ENCODE data around the gene ZNF578.
"Not testable (repeated sequence)": the region's sequence is repeated elsewhere in the genome, so short reads cannot be mapped to it uniquely, and the experiment has no call there.

Gene ZNF578

GRCh38 chr19:52453324-52454094 is at the start of gene ZNF578:
ZNF578 (plus strand) TSS chr19:52453553; CDS start chr19:52501846, 48,293 bp downstream.
- DNase-seq (ENCODE audit: insufficient read length, low spot score) (peak; percentile 84), FAIRE-seq (no peak)

DNA sequence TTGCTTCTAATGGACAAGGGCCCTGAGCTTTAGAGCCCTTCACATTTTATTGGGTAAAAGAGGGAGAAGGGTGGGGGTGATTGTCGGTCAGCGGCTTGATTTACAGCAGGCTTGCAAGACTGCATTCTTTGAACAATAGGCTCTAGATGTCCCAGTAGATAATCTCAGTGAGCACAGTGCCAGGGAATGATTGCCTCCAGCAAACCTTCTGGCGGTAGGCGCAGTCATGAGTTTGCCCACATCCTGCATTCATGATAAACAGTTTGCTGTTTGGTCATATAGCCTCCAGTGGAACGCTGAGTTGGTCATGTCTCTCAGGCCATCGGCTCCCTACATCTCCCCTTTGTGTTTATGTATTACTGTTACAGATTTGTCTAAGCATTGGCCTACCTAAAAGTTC is 43.1 kb upstream of the ZNF578 start:
- no peak for DNase-seq (ENCODE audit: insufficient read length, low spot score)
- FAIRE-seq = no peak

DNA sequence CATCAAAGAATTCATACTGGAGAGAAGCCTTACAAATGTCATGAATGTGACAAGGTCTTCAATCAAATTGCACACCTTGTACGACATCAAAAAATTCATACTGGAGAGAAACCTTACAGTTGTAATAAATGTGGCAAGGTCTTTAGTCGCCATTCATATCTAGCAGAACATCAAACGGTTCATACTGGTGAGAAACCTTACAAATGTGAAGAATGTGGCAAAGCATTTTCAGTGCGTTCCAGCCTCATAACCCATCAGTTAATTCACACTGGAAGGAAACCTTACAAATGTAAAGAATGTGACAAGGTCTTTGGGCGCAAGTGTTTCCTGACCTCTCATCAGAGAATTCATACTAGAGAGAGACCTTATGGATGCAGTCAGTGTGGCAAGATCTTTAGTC is 37.6 kb upstream of the ZNF578 start:
- no peak for DNase-seq (ENCODE audit: insufficient read length, low spot score)
- FAIRE-seq = no peak

DNA sequence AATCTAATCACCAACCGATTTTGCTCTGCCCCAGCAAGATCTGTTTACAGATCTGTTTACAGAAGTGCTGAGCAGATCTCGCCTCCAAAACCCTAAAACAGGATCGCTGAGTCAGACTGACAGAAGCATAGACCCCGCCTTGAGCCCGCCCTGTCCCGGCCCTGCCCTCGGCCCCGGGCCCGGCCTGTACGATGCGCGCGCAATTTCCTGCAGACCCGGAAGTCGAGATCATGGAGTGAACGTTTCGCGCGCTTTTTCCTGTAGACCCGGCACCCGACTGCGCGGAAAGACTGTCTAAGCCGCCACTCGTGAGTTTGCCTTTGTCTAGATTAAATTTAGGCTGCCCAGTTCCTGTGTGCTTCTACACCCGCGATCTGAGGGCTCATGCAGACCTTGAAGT is 24.4 kb upstream of the ZNF578 start, which contains the start of gene ZNF534:
Gene ZNF534 (plus strand): TSS at position 212 of the 400 bp plus-strand sequence. CDS start 2,327 bp downstream, outside the sequence.
- DNase-seq (ENCODE audit: insufficient read length, low spot score) = no peak
- FAIRE-seq = no peak

GRCh38 chr19:52442179-52442578 is 11.2 kb upstream of the ZNF578 start:
- no peak for FAIRE-seq

GRCh38 chr19:52444506-52444905 is 8.8 kb upstream of the ZNF578 start:
- no peak for FAIRE-seq

More at GRCh38 chr19:52442179-52442578, 11.2 kb upstream of the ZNF578 start:
- no peak for DNase-seq (ENCODE audit: insufficient read length, low spot score)

DNA sequence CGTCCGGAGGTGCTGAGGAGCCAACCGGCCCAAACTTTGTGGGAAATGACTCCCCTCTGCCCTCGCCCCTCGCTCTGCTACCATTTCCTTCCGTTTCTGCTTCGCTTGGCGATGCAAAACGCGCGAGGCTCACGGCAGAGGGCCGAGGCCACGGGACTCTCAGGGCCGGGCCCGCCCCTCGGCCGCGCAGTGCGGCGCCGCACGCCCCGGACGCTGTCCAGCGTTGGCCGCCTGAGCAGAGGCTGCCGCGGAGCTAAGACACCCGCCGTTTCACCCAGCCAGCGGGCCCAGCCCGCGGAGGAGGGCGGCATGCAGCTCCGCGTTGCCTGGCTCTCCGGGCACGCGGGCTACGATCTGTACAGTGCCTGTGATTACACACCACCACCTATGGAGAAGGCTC is 2.1 kb upstream of the ZNF578 start:
- no peak for FAIRE-seq
- DNase-seq (ENCODE audit: insufficient read length, low spot score) = no peak

More at GRCh38 chr19:52444506-52444905, 8.8 kb upstream of the ZNF578 start:
- DNase-seq (ENCODE audit: insufficient read length, low spot score) = no peak

DNA sequence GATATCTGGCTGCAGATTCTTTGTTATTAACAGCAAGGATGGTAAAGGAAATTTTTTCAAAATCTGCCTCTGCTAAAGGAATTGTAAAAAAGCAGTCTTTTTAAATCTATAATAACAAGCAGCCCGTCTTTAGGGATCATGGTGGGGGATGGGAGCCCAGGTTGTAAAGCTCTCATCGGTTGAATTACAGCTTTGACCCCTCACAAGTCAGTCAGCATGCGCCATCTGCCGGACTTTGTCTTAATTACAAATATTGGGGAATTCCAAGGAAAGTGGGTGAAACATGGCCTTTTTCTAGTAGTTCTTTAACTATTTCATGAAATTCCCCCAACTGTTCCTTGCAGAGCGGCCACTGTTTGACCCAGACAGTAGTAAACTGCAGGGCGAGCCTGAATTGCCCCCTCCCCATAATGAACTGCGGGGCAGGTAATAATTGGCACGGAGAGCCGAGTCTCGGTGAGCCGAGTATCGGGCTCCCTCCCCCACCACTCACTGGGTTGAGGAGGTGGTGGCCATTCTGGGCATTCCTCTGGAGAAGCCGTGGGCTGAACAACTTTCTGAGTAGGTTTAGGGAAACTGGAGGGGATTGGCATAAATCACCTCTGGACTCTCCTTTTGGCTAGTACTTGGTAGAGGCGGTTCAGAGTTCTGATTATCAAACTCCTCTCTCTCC is 11.6 kb downstream of the ZNF578 start:
- FAIRE-seq = no peak
- no peak for DNase-seq (ENCODE audit: insufficient read length, low spot score)

DNA sequence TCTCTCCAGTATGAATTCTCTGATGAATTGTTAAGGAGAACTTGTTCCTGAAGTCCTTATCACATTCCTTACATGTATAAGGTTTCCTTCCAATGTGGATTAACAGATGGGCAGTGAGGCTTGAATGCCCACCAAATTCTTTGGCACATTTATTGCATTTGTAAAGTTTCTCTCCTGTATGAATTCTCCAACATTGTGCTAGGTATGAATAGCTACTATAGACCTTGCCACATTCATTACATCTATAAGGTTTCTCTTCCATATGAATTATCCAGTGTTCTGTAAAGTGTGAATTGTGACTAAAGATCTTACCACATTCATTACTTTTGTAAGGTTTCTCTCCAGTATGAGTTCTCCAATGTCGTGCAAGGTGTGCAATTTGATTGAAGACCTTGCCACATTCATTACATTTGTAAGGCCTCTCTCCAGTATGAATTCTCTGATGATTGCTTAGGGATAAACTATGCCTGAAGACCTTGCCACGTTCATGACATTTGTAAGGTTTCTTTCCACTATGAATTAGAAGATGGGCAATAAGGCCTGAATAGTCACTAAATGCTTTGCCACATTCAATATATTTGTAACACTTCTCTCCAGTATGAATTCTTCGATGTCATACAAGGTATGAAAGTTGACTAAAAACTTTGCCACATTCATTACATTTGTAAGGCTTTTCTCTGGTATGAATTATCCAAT is 20.4 kb downstream of the ZNF578 start:
- FAIRE-seq (no peak), DNase-seq (ENCODE audit: insufficient read length, low spot score) (no peak)

GRCh38 chr19:52474351-52475127 is 21.2 kb downstream of the ZNF578 start:
- FAIRE-seq (no peak), DNase-seq (ENCODE audit: insufficient read length, low spot score) (no peak)

DNA sequence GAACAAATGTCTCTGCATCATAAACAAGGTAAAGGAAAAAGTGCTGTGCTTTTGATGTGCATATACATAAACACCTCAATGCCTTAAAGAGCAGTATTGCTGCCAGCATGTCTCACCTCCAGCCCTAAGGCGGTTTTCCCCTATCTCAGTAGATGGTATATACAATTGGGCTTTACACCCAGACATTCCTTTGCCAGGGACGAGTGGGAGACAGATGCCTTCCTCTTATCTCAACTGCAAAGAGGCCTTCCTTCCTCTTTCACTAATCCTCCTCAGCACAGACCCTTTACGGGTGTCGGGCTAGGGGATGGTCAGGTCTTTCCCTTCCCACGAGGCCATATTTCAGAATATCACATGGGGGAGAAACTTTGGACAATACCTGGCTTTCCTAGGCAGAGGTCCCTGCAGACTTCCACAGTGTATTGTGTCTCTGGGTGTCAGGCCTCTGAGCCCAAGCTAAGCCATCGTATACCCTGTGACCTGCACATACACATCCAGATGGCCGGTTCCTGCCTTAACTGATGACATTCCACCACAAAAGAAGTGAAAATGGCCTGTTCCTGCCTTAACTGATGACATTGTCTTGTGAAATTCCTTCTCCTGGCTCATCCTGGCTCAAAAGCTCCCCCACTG is 30.9 kb downstream of the ZNF578 start:
- peak; percentile 38 for FAIRE-seq
- DNase-seq (ENCODE audit: insufficient read length, low spot score) = not testable (repeated sequence)

GRCh38 chr19:52485064-52485463 is 31.7 kb downstream of the ZNF578 start:
- not testable (repeated sequence) for DNase-seq (ENCODE audit: insufficient read length, low spot score); FAIRE-seq

- not testable (repeated sequence) for DNase-seq (ENCODE audit: insufficient read length, low spot score); FAIRE-seq
Observed at GRCh38 chr19:52485561-52486240, 32.3 kb downstream of the ZNF578 start.

- no peak for FAIRE-seq
- DNase-seq (ENCODE audit: insufficient read length, low spot score) = no peak
Observed at GRCh38 chr19:52492201-52492993, 39.0 kb downstream of the ZNF578 start.

DNA sequence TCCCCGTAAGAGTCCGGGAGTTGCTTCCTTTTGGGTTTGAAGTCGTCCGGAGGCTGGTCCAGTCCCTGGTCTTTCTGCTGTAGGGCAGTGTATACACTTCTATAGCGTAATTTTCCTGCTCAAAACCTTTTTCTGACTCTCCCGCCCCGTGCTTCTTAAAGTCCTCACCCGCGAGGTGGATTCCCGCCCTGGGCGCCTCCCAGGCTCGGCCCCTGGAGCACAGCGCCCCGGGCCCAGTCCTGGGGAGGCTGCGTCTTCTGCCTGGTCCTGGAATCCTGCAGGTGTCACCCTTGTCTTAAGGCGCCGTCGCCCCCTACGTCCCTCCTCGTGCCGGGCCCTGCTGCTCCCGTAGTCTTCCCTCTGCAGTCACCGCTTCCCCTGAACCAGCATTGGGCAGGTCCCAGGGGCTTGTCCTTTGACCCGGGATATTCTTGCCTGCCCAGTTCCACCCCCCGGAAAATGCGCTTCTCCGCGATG is 39.7 kb downstream of the ZNF578 start:
- DNase-seq (ENCODE audit: insufficient read length, low spot score) = no peak
- FAIRE-seq = no peak

DNA sequence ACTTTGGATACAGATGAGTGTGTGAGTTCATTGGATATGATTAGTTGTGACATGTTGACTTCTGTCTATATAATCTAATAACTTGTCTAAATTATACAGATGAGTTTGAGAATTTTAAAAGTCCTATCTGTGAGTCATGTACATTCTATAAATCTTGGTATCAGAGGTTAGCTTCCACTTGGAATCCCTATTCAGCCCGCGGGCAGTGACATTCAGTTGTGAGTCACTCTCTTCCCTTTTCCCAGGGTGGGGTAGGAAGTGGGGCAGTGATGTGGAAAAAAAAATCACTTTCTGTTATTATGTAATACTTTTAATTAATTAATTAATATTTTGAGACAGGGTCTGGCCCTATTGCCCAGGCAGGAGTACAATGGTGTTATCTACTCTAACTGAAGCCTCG is 41.2 kb downstream of the ZNF578 start:
- FAIRE-seq (no peak), DNase-seq (ENCODE audit: insufficient read length, low spot score) (peak; percentile 9)

GRCh38 chr19:52498571-52498970 is 45.2 kb downstream of the ZNF578 start:
- no peak for DNase-seq (ENCODE audit: insufficient read length, low spot score)
- FAIRE-seq = no peak

- FAIRE-seq; DNase-seq (ENCODE audit: insufficient read length, low spot score): not testable (repeated sequence)
Observed at GRCh38 chr19:52500474-52500873, 47.1 kb downstream of the ZNF578 start.

All from HTR-8/SVneo (cell line).